Activated CD4-positive, alpha-beta T cell treated with anti-CD3 and anti-CD28 coated beads, Interleukin-2, amount 50 U/mL, for 16 hours (primary cell): Measurements from ENCODE around the gene TMC3.
A peak's percentile ranks its signal among the peaks of the same experiment; 100 is the strongest.

ENCODE experiments used
- DNase-seq: peaks from one replicate; pipeline ENCODE4 v3.0.0-alpha.2; 2020

The TMC3 gene

GRCh38 chr15:81317642-81318017, 56.4 kb downstream of the TMC3 start:
- DNase-seq: no peak

- DNase-seq: no peak
These were observed 57.7 kb downstream of the TMC3 start for GRCh38 chr15:81316267-81316666.

GRCh38 chr15:81315452-81316175, 58.4 kb downstream of the TMC3 start:
- DNase-seq: no peak

GRCh38 chr15:81314378-81314777, 59.6 kb downstream of the TMC3 start:
- no peak for DNase-seq

GRCh38 chr15:81313686-81314085, 60.3 kb downstream of the TMC3 start:
- DNase-seq: no peak

GRCh38 chr15:81312790-81313543, 61.0 kb downstream of the TMC3 start:
- DNase-seq: no peak

GRCh38 chr15:81311752-81312464, 62.1 kb downstream of the TMC3 start:
- DNase-seq: no peak

- no peak for DNase-seq
These were observed 63.5 kb downstream of the TMC3 start for GRCh38 chr15:81310480-81310879.

- DNase-seq: no peak
These were observed 64.2 kb downstream of the TMC3 start for GRCh38 chr15:81309647-81310450.

GRCh38 chr15:81308260-81308659, 65.8 kb downstream of the TMC3 start:
- DNase-seq: no peak

- no peak for DNase-seq
These were observed 69.8 kb downstream of the TMC3 start for GRCh38 chr15:81304226-81304625.

- DNase-seq: no peak
These were observed 70.5 kb downstream of the TMC3 start for GRCh38 chr15:81303244-81304225.

- DNase-seq: no peak
These were observed 71.3 kb downstream of the TMC3 start for GRCh38 chr15:81302701-81303109.

GRCh38 chr15:81301815-81302399, 72.1 kb downstream of the TMC3 start:
- peak; percentile 82 for DNase-seq

GRCh38 chr15:81301385-81301784, 72.6 kb downstream of the TMC3 start:
- no peak for DNase-seq

GRCh38 chr15:81299630-81300273, 74.3 kb downstream of the TMC3 start:
- DNase-seq: no peak

- DNase-seq: no peak
These were observed 74.9 kb downstream of the TMC3 start for GRCh38 chr15:81299156-81299555.

GRCh38 chr15:81298611-81299010, 75.4 kb downstream of the TMC3 start:
- DNase-seq: no peak

GRCh38 chr15:81297603-81298575, 76.1 kb downstream of the TMC3 start:
- DNase-seq: no peak
